DOHH2 (cell line): ENCODE results near the gene PRKCE.

ENCODE experiments used
- H3F3A ChIP-seq: fragments of 200-600 bp; sonication (generic), shearing (Covaris generic); 2 replicates; pipeline ENCODE4 v1.6.0; 2016; ENCODE audit warnings: antibody characterized with exemption, mild to moderate bottlenecking; ENCODE audit not compliant: control insufficient read depth, insufficient read depth
- H3K27ac ChIP-seq: fragments of 200-600 bp; sonication (generic); 2 replicates; pipeline ENCODE4 v1.5.1; 2014; ENCODE audit warnings: low read depth, mild to moderate bottlenecking, low read length, moderate library complexity
- H3K27me3 ChIP-seq: fragments of 200-600 bp; sonication (generic); 2 replicates; pipeline ENCODE4 v1.6.1; 2014; ENCODE audit warnings: mild to moderate bottlenecking, low read length, mixed read lengths; ENCODE audit not compliant: control insufficient read depth
- H3K36me3 ChIP-seq: fragments of 200-600 bp; sonication (generic); 2 replicates; pipeline ENCODE4 v1.6.1; 2014; ENCODE audit warnings: mild to moderate bottlenecking, low read length, moderate library complexity, mixed read lengths; ENCODE audit not compliant: control insufficient read depth
- H3K4me1 ChIP-seq: fragments of 200-600 bp; sonication (generic); 2 replicates; pipeline ENCODE4 v1.6.1; 2014; ENCODE audit warnings: mild to moderate bottlenecking, low read length, mixed read lengths; ENCODE audit not compliant: control insufficient read depth
- H3K4me2 ChIP-seq: fragments of 200-600 bp; sonication (generic); 2 replicates; pipeline ENCODE4 v1.6.0; 2014; ENCODE audit warnings: mild to moderate bottlenecking, low read length, moderate library complexity
- H3K4me3 ChIP-seq: fragments of 200-600 bp; sonication (generic); 2 replicates; pipeline ENCODE4 v1.5.1; 2014; ENCODE audit warnings: mild to moderate bottlenecking, low read length, mixed read lengths
- H3K79me2 ChIP-seq: fragments of 200-600 bp; sonication (generic); 2 replicates; pipeline ENCODE4 v1.6.1; 2014; ENCODE audit warnings: mild to moderate bottlenecking, low read length, mixed read lengths; ENCODE audit not compliant: control insufficient read depth
- H3K9me2 ChIP-seq: fragments of 200-600 bp; sonication (generic); replicated peaks from 2 replicates; pipeline ENCODE4 v1.6.1; 2014; ENCODE audit warnings: mild to moderate bottlenecking, low read length, mixed read lengths; ENCODE audit not compliant: control insufficient read depth
- H3K9me3 ChIP-seq: fragments of 200-600 bp; sonication (generic); 2 replicates; pipeline ENCODE4 v1.6.1; 2014; ENCODE audit warnings: antibody characterized with exemption, low read length, mixed read lengths; ENCODE audit not compliant: control insufficient read depth, insufficient read depth
- H4K20me1 ChIP-seq: fragments of 200-600 bp; sonication (generic); 2 replicates; pipeline ENCODE4 v1.6.0; 2014; ENCODE audit warnings: low read depth, mild to moderate bottlenecking, antibody characterized with exemption, low read length, moderate library complexity; ENCODE audit not compliant: control insufficient read depth, insufficient read depth
- CTCF ChIP-seq: fragments of 200-600 bp; sonication (generic); IDR thresholded peaks from one replicate; pipeline ENCODE4 v1.5.1; 2014; ENCODE audit warnings: antibody characterized with exemption, mild to moderate bottlenecking, low read depth, low read length; ENCODE audit not compliant: poor library complexity, severe bottlenecking
- EZH2phosphoT487 ChIP-seq: fragments of 200-600 bp; sonication (generic); IDR thresholded peaks from 2 replicates; pipeline ENCODE4 v1.6.1; 2017; ENCODE audit warnings: borderline replicate concordance, mild to moderate bottlenecking, antibody characterized with exemption, low read length, moderate library complexity, mixed read lengths

Gene PRKCE

GRCh38 chr2:46015671-46016070, 364.2 kb downstream of the PRKCE start:
- peaks cover 1% of the 10 kb centered on the region for H3K4me1 ChIP-seq
- H3K4me2 ChIP-seq = no peak overlapping the region
- H3K79me2 ChIP-seq = no peaks in the 10 kb centered on the region
- no peaks in the 10 kb centered on the region for H3K9me3 ChIP-seq
- TF ChIP-seq CTCF (no peak), EZH2phosphoT487 (no peak)
- no peaks in the 10 kb centered on the region for H3F3A ChIP-seq
- no peak overlapping the region for H3K27ac ChIP-seq
- H3K27me3 ChIP-seq = no peaks in the 10 kb centered on the region
- H3K9me2 ChIP-seq = no peaks in the 10 kb centered on the region
- H3K4me3 ChIP-seq = no peak overlapping the region
- no peaks in the 10 kb centered on the region for H3K36me3 ChIP-seq
- no peaks in the 10 kb centered on the region for H4K20me1 ChIP-seq

- Histone ChIP-seq H3K79me2 (no peaks in the 10 kb centered on the region), H3K4me1 (no peaks in the 10 kb centered on the region), H3K9me2 (no peaks in the 10 kb centered on the region), H3K27me3 (no peaks in the 10 kb centered on the region), H3F3A (no peaks in the 10 kb centered on the region), H3K27ac (no peak overlapping the region), H3K4me3 (no peak overlapping the region), H3K9me3 (no peaks in the 10 kb centered on the region), H3K4me2 (no peak overlapping the region), H3K36me3 (no peaks in the 10 kb centered on the region), H4K20me1 (no peaks in the 10 kb centered on the region)
- TF ChIP-seq EZH2phosphoT487 = no peak
- TF ChIP-seq CTCF = no peak
Measured at GRCh38 chr2:46016091-46016490, 364.6 kb downstream of the PRKCE start.

GRCh38 chr2:46018773-46019591, 367.5 kb downstream of the PRKCE start:
- Histone ChIP-seq H3K4me3 (no peak overlapping the region), H3K4me1 (no peaks in the 10 kb centered on the region), H3K27ac (no peak overlapping the region), H3F3A (no peaks in the 10 kb centered on the region), H3K36me3 (no peaks in the 10 kb centered on the region), H3K27me3 (no peaks in the 10 kb centered on the region), H3K9me3 (no peaks in the 10 kb centered on the region), H3K9me2 (no peaks in the 10 kb centered on the region), H3K4me2 (no peak overlapping the region), H3K79me2 (no peaks in the 10 kb centered on the region), H4K20me1 (no peaks in the 10 kb centered on the region)
- no peak for TF ChIP-seq EZH2phosphoT487
- no peak for TF ChIP-seq CTCF
